Smooth muscle cell (in vitro differentiated cells): ENCODE measurements around the gene EEPD1. TPM values are rescaled to one million over a fixed set of nuclear protein-coding genes. Genes with fewer than 3 reads are reported as not detected.

Source experiments
- DNase-seq: peaks from one replicate; lab custom pipeline; 2025; ENCODE audit not compliant: unreplicated experiment; lab: John Stamatoyannopoulos, UW
- H2AFZ ChIP-seq: fragments of 200-600 bp; sonication (generic); 2 replicates; pipeline ENCODE4 v1.6.0; 2016; ENCODE audit warnings: antibody characterized with exemption, low read depth, mild to moderate bottlenecking
- H3F3A ChIP-seq: fragments of 200-600 bp; sonication (generic); 2 replicates; pipeline ENCODE4 v1.6.0; 2017; ENCODE audit warnings: antibody characterized with exemption, low read depth
- H3K27ac ChIP-seq: fragments of 200-600 bp; sonication (generic); 2 replicates; pipeline ENCODE4 v1.5.1; 2016; ENCODE audit warnings: low read depth, mild to moderate bottlenecking
- H3K27me3 ChIP-seq: fragments of 200-600 bp; sonication (generic); 2 replicates; pipeline ENCODE4 v1.6.1; 2016; ENCODE audit warnings: low read depth, mild to moderate bottlenecking
- H3K36me3 ChIP-seq: fragments of 200-600 bp; sonication (generic); 2 replicates; pipeline ENCODE4 v1.5.1; 2016; ENCODE audit warnings: low read depth
- H3K4me1 ChIP-seq: fragments of 200-600 bp; sonication (generic); 2 replicates; pipeline ENCODE4 v1.5.1; 2016; ENCODE audit warnings: low read depth
- H3K4me2 ChIP-seq: fragments of 200-600 bp; sonication (generic); 2 replicates; pipeline ENCODE4 v1.6.0; 2016; ENCODE audit warnings: mild to moderate bottlenecking
- H3K4me3 ChIP-seq: fragments of 200-600 bp; sonication (generic); 2 replicates; pipeline ENCODE4 v1.5.1; 2016; ENCODE audit warnings: mild to moderate bottlenecking
- H3K79me2 ChIP-seq: fragments of 200-600 bp; sonication (generic); 2 replicates; pipeline ENCODE4 v1.6.0; 2016; ENCODE audit warnings: low read depth, mild to moderate bottlenecking
- H3K9ac ChIP-seq: fragments of 200-600 bp; sonication (generic); 2 replicates; pipeline ENCODE4 v1.6.0; 2016; ENCODE audit warnings: low read depth
- H3K9me3 ChIP-seq: fragments of 200-600 bp; sonication (generic); replicated peaks from 2 replicates; pipeline ENCODE4 v1.5.1; 2016; ENCODE audit warnings: low read depth
- H4K20me1 ChIP-seq: fragments of 200-600 bp; sonication (generic); 2 replicates; pipeline ENCODE4 v1.6.0; 2016; ENCODE audit warnings: low read depth
- CTCF ChIP-seq: fragments of 200-600 bp; sonication (generic); IDR thresholded peaks from 2 replicates; pipeline ENCODE4 v1.5.1; 2017; ENCODE audit warnings: borderline replicate concordance, mild to moderate bottlenecking, antibody characterized with exemption; ENCODE audit not compliant: insufficient read depth, poor library complexity, severe bottlenecking
- WGBS: methylation state at CpG from one replicate; pipeline ENCODE4 v1.1.7; 2016; ENCODE audit warnings: low lambda C conversion rate; 5-methylcytosine and 5-hydroxymethylcytosine counted together
- polyA plus RNA-seq: library from polyadenylated mRNA; unstranded; fragments of >200 nt; fragmentation: Nextera tagmentation; extraction: Ambion mirVana; gene quantifications from 2 replicates; pipeline ENCODE4 v1.2.1, GENCODE V29; 2016
- total RNA-seq: library from RNA; depleted of rRNA; stranded (reverse); fragments of >200 nt; gene quantifications from 2 replicates; pipeline ENCODE4 v1.2.3, GENCODE V29; 2014

EEPD1 gene
- total and polyA plus RNA-seq, 2 experiments from 2014 or later: 1.5 TPM

- no peaks in the 10 kb centered on the region for H3K4me1 ChIP-seq
- peak overlapping the region; percentile 65 for H2AFZ ChIP-seq
- H3K9ac ChIP-seq: no peak overlapping the region
- no peaks in the 10 kb centered on the region for H3K9me3 ChIP-seq
- no peaks in the 10 kb centered on the region for H4K20me1 ChIP-seq
- WGBS: 57% methylated on average over 4 of the region's 4 CpGs
- DNase-seq: no peak
- H3K36me3 ChIP-seq: no peaks in the 10 kb centered on the region
- no peak overlapping the region for H3K4me2 ChIP-seq
- no peak for TF ChIP-seq CTCF
- H3F3A ChIP-seq: no peaks in the 10 kb centered on the region
- H3K27ac ChIP-seq: no peak overlapping the region
- H3K27me3 ChIP-seq: no peaks in the 10 kb centered on the region
- H3K4me3 ChIP-seq: no peak overlapping the region
- H3K79me2 ChIP-seq: no peaks in the 10 kb centered on the region
Measured at GRCh38 chr7:36131026-36131425, 22.0 kb upstream of the EEPD1 start.

- Histone ChIP-seq H3K79me2 (no peaks in the 10 kb centered on the region), H3K4me2 (no peak overlapping the region), H3K36me3 (no peaks in the 10 kb centered on the region), H3F3A (no peaks in the 10 kb centered on the region), H4K20me1 (no peaks in the 10 kb centered on the region), H3K9ac (no peak overlapping the region), H3K4me3 (no peak overlapping the region), H3K27me3 (no peaks in the 10 kb centered on the region), H3K4me1 (no peaks in the 10 kb centered on the region), H3K9me3 (no peaks in the 10 kb centered on the region), H2AFZ (peak overlapping the region; percentile 65), H3K27ac (no peak overlapping the region)
- no peak for DNase-seq
- WGBS: 84% methylated on average over 7 of the region's 7 CpGs
- TF ChIP-seq CTCF: no peak
Measured at GRCh38 chr7:36131499-36131898, 21.6 kb upstream of the EEPD1 start.

- Histone ChIP-seq H2AFZ (no peak overlapping the region), H3K4me2 (no peak overlapping the region), H3K9me3 (no peaks in the 10 kb centered on the region), H4K20me1 (no peaks in the 10 kb centered on the region), H3K79me2 (no peaks in the 10 kb centered on the region), H3K4me3 (no peak overlapping the region), H3K27ac (no peak overlapping the region), H3F3A (no peaks in the 10 kb centered on the region), H3K4me1 (no peaks in the 10 kb centered on the region), H3K36me3 (no peaks in the 10 kb centered on the region), H3K9ac (no peak overlapping the region), H3K27me3 (no peaks in the 10 kb centered on the region)
- 93% methylated on average over 8 of the region's 8 CpGs for WGBS
- no peak for DNase-seq
- TF ChIP-seq CTCF: no peak
Measured at GRCh38 chr7:36132012-36132411, 21.0 kb upstream of the EEPD1 start.

GRCh38 chr7:36135700-36136099 is 17.4 kb upstream of the EEPD1 start:
- 94% methylated on average over 4 of the region's 4 CpGs for WGBS
- no peak for TF ChIP-seq CTCF
- H3K79me2 ChIP-seq: no peaks in the 10 kb centered on the region
- H3K9ac ChIP-seq: no peak overlapping the region
- H3K4me3 ChIP-seq: no peak overlapping the region
- H3K4me1 ChIP-seq: no peaks in the 10 kb centered on the region
- no peaks in the 10 kb centered on the region for H3K36me3 ChIP-seq
- no peak for DNase-seq
- no peak overlapping the region for H3K4me2 ChIP-seq
- no peak overlapping the region for H2AFZ ChIP-seq
- H3F3A ChIP-seq: no peaks in the 10 kb centered on the region
- no peaks in the 10 kb centered on the region for H3K9me3 ChIP-seq
- H3K27ac ChIP-seq: no peak overlapping the region
- H4K20me1 ChIP-seq: no peaks in the 10 kb centered on the region
- no peaks in the 10 kb centered on the region for H3K27me3 ChIP-seq
